Peyer's patch (tissue), 4 donors: Measurements from ENCODE around the gene ZNF318.

Source experiments
- CTCF ChIP-seq, 6 experiments: fragments of 450-650 bp in 4 of 6; fragments of 200-600 bp in 2 of 6; sonication (generic) in 1 of 6; IDR thresholded peaks; one replicate each; pipeline ENCODE4 v1.5.1; 2017 to 2019; ENCODE audit warnings: antibody characterized with exemption in 6 of 6, mild to moderate bottlenecking in 3 of 6, moderate library complexity in 1 of 6
- POLR2A ChIP-seq, 2 donors: fragments of 450-650 bp; IDR thresholded peaks; one replicate each; pipeline ENCODE4 v1.5.1; 2017; ENCODE audit warnings: antibody characterized with exemption in 2 of 2, mild to moderate bottlenecking in 2 of 2, moderate library complexity in 2 of 2

GRCh38 chr6:43383021-43383667, 13.7 kb upstream of the ZNF318 start:
- TF ChIP-seq CTCF (IDR thresholded peaks at IDR 0.05): no peak
- TF ChIP-seq POLR2A (IDR thresholded peaks at IDR 0.05): no peak
